Measurements from ENCODE around the gene HCFC1R1. TPM values are rescaled to one million over a fixed set of nuclear protein-coding genes. Genes with fewer than 3 reads are reported as not detected.

Gene HCFC1R1
- total RNA-seq, 1 experiment from 2014 or later, result 60.0 TPM

DNA sequence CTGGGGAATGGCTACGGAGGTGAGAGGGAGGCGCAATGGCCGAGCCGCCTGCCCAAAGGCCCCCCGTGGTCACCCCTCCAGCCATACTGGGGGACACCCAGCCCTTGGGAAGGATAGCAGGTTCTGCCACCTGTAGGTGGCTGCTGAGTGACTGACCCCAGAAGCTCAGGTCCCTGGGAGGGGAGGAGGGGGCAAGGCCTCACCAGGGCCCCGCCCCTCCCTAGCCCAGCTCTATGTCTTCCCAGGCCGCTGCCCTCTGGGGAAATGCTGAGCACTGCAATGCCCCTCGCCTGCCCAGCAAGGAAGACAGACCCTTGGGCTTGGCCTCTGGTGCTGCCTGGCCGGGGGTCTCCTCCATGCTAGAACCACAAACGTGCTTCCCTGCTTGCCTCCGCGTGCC is 22.4 kb downstream of the HCFC1R1 start:
- Histone ChIP-seq H3K4me2 (ENCODE audit: low read length) (no peak overlapping the region), H3K9me2 (ENCODE audit: insufficient read depth) (no peaks in the 10 kb centered on the region), H4K20me1 (ENCODE audit: insufficient read depth) (no peaks in the 10 kb centered on the region), H3K9me3 (ENCODE audit: control insufficient read depth in 1 of 2, insufficient read depth in 1 of 2, low read depth in 1 of 2, low read length in 2 of 2) (no peaks in the 10 kb centered on the region), H3K27me3 (ENCODE audit: insufficient read depth, low read length) (no peaks in the 10 kb centered on the region), H3K9ac (ENCODE audit: low read length) (no peak overlapping the region), H2AFZ (ENCODE audit: low read depth, low read length, poor library complexity, severe bottlenecking) (no peak overlapping the region), H3K4me1 (ENCODE audit: control insufficient read depth in 1 of 2, insufficient read depth in 2 of 2, low read length in 2 of 2) (peaks cover 8 to 22% of the 10 kb centered on the region in 2 experiments; a peak in 3 of 4 replicates), H3K4me3 (replicated peaks in 1 of 2; ENCODE audit: low read depth in 1 of 2, low read length in 2 of 2) (no peak overlapping the region), H3K27ac (ENCODE audit: low read depth, low read length) (no peak overlapping the region), H3K79me2 (ENCODE audit: insufficient read depth, low read length) (no peaks in the 10 kb centered on the region), H3K36me3 (ENCODE audit: control insufficient read depth in 1 of 2, insufficient read depth in 2 of 2, low read length in 2 of 2) (no peaks in the 10 kb centered on the region)
- RAD21 ChIA-PET (ENCODE audit: low non-redundant PET in 1 of 2, low total read pairs in 2 of 2, uncharacterized antibody in 2 of 2, unreplicated experiment in 2 of 2), result no interaction called here
- no TSS peak for BruUV-seq (replicated peaks)
- intact Hi-C loops (cut with micrococcal nuclease), result no loop called here
- CTCF ChIA-PET, result interaction anchor here (1.3 kb wide), 1 partner anchor 26 kb away, joined by 6 read pairs; no protein-coding TSS in a partner anchor
- TF ChIP-seq CBX3 (IDR thresholded peaks at IDR 0.05; ENCODE audit: low read depth) (no peak), ELF1 (IDR thresholded peaks at IDR 0.05; ENCODE audit: borderline replicate concordance, low read depth) (no peak), JUND (IDR thresholded peaks at IDR 0.05) (no peak), REST (IDR thresholded peaks at IDR 0.05; ENCODE audit: low read depth) (no peak), CEBPB (IDR thresholded peaks at IDR 0.05; ENCODE audit: low read depth) (no peak), FOSL1 (IDR thresholded peaks at IDR 0.05; ENCODE audit: low read depth) (no peak), ATF3 (IDR thresholded peaks at IDR 0.05) (no peak), CTCF (IDR thresholded peaks at IDR 0.05 in 2 of 3, conservative IDR thresholded peaks at IDR 0.05 in 1 of 3; ENCODE audit: borderline replicate concordance in 1 of 3, insufficient read depth in 1 of 3, low read depth in 2 of 3, low read length in 2 of 3) (no peak), POLR2AphosphoS5 (IDR thresholded peaks at IDR 0.05; ENCODE audit: low read depth, low read length) (no peak), TCF7L2 (IDR thresholded peaks at IDR 0.05; ENCODE audit: borderline replicate concordance, extremely low read depth, insufficient read depth, insufficient read length) (no peak), EGR1 (IDR thresholded peaks at IDR 0.05; ENCODE audit: low read depth) (no peak), EZH2 (IDR thresholded peaks at IDR 0.05) (no peak), RAD21 (IDR thresholded peaks at IDR 0.05; ENCODE audit: low read depth) (no peak), ZNF274 (IDR thresholded peaks at IDR 0.05; ENCODE audit: low read depth, low read length) (no peak), MAX (IDR thresholded peaks at IDR 0.05) (no peak), POLR2A (IDR thresholded peaks at IDR 0.05; ENCODE audit: borderline replicate concordance, extremely low read depth, insufficient read depth, insufficient read length) (no peak), SIN3A (IDR thresholded peaks at IDR 0.05; ENCODE audit: low read depth) (no peak)
- TF ChIP-seq, protein P1, sequence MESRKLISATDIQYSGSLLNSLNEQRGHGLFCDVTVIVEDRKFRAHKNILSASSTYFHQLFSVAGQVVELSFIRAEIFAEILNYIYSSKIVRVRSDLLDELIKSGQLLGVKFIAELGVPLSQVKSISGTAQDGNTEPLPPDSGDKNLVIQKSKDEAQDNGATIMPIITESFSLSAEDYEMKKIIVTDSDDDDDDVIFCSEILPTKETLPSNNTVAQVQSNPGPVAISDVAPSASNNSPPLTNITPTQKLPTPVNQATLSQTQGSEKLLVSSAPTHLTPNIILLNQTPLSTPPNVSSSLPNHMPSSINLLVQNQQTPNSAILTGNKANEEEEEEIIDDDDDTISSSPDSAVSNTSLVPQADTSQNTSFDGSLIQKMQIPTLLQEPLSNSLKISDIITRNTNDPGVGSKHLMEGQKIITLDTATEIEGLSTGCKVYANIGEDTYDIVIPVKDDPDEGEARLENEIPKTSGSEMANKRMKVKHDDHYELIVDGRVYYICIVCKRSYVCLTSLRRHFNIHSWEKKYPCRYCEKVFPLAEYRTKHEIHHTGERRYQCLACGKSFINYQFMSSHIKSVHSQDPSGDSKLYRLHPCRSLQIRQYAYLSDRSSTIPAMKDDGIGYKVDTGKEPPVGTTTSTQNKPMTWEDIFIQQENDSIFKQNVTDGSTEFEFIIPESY (IDR thresholded peaks at IDR 0.05; ENCODE audit: extremely low read depth, insufficient replicate concordance, low read length), result no peak
- DNase-seq (ENCODE audit: low read depth, low spot score), result no peak
- ATAC-seq, result no peak
- POLR2A ChIA-PET, result interaction anchor here (11.4 kb wide), 1 partner anchor 20 kb away, joined by 188 read pairs; the partner anchor contains the start of genes CLDN6, HCFC1R1, THOC6 and TNFRSF12A

All from HCT116 (cell line).